IMR-90 (cell line): Measurements from ENCODE around the gene ISLR2. TPM values are rescaled to one million over a fixed set of nuclear protein-coding genes. Genes with fewer than 3 reads are reported as not detected.

Experiments
- ATAC-seq: fragments of 200-7000 bp; cut with Tn5 transposase; 2 replicates; pipeline ENCODE4 v1.9.1; 2020; ENCODE audit warnings: low read depth, mild to moderate bottlenecking, moderate library complexity
- BruUV-seq: library from RNA; stranded (reverse); fragments of 400-500 nt; replicated peaks from 2 replicates; lab custom pipeline; 2021; lab: Mats Ljungman, UMichigan
- CTCF ChIA-PET: fragments of 300-600 bp; formaldehyde crosslinking; extraction: SDS; loops from one replicate; lab custom pipeline; 2021; ENCODE audit warnings: antibody characterized with exemption; lab: Yijun Ruan, JAX
- POLR2A ChIA-PET: fragments of 300-600 bp; sonication (Branson Sonifier 250); formaldehyde crosslinking; loops from one replicate; lab custom pipeline; 2022; ENCODE audit warnings: antibody characterized with exemption; ENCODE audit not compliant: unreplicated experiment; lab: Charles Lee
- DNase-seq: peaks from one replicate; pipeline ENCODE4 v3.0.0; 2013
- H2AFZ ChIP-seq: replicated peaks from 2 replicates; pipeline ENCODE3; 2013; ENCODE audit warnings: low read length, mild to moderate bottlenecking; ENCODE audit not compliant: poor library complexity
- H2AK5ac ChIP-seq: 2 replicates; pipeline ENCODE4 v1.6.1; 2013; ENCODE audit warnings: low read depth, low read length, inconsistent platforms
- H2AK9ac ChIP-seq: replicated peaks from 2 replicates; pipeline ENCODE3; 2013; ENCODE audit warnings: mild to moderate bottlenecking, low read depth, low read length, moderate library complexity; ENCODE audit not compliant: poor library complexity
- H2BK120ac ChIP-seq: 2 replicates; pipeline ENCODE4 v1.6.1; 2013; ENCODE audit warnings: low read depth, low read length, inconsistent platforms
- H2BK15ac ChIP-seq: 3 replicates; pipeline ENCODE4 v1.6.1; 2013; ENCODE audit warnings: low read depth, low read length, inconsistent platforms
- H2BK20ac ChIP-seq: 2 replicates; pipeline ENCODE4 v1.6.1; 2013; ENCODE audit warnings: low read depth, mild to moderate bottlenecking, inconsistent platforms, low read length, moderate library complexity
- H2BK5ac ChIP-seq: 2 replicates; pipeline ENCODE4 v1.6.1; 2013; ENCODE audit warnings: mild to moderate bottlenecking, low read depth, low read length, inconsistent platforms; ENCODE audit not compliant: poor library complexity, severe bottlenecking
- H3K14ac ChIP-seq: replicated peaks from 2 replicates; pipeline ENCODE4 v1.6.1; 2013; ENCODE audit warnings: low read depth, low read length, inconsistent platforms
- H3K18ac ChIP-seq: 2 replicates; pipeline ENCODE4 v1.6.1; 2013; ENCODE audit warnings: low read depth, low read length, control low read depth
- H3K23ac ChIP-seq: 2 replicates; pipeline ENCODE4 v1.6.1; 2013; ENCODE audit warnings: low read depth, low read length, inconsistent platforms
- H3K27ac ChIP-seq: 2 replicates; pipeline ENCODE4 v1.5.1; 2013; ENCODE audit warnings: mild to moderate bottlenecking, control low read depth, low read length; ENCODE audit not compliant: insufficient read depth
- H3K27me3 ChIP-seq: 2 replicates; pipeline ENCODE4 v1.6.1; 2013; ENCODE audit warnings: low read length; ENCODE audit not compliant: control insufficient read depth, insufficient read depth
- H3K36me3 ChIP-seq: 2 replicates; pipeline ENCODE4 v1.6.1; 2013; ENCODE audit warnings: low read length, mixed read lengths; ENCODE audit not compliant: control insufficient read depth, insufficient read depth
- H3K4ac ChIP-seq: 2 replicates; pipeline ENCODE4 v1.6.1; 2013; ENCODE audit warnings: low read depth, low read length, inconsistent platforms
- H3K4me1 ChIP-seq: 2 replicates; pipeline ENCODE4 v1.6.1; 2013; ENCODE audit warnings: low read length, mixed read lengths; ENCODE audit not compliant: control insufficient read depth, insufficient read depth
- H3K4me2 ChIP-seq: 2 replicates; pipeline ENCODE4 v1.6.1; 2013; ENCODE audit warnings: low read depth, mild to moderate bottlenecking, control low read depth, low read length, moderate library complexity
- H3K4me3 ChIP-seq: 2 replicates; pipeline ENCODE4 v1.5.1; 2013; ENCODE audit warnings: low read depth, mild to moderate bottlenecking, control low read depth, low read length, moderate library complexity; ENCODE audit not compliant: insufficient read depth
- H3K56ac ChIP-seq: 2 replicates; pipeline ENCODE4 v1.6.1; 2013; ENCODE audit warnings: low read length, inconsistent platforms; ENCODE audit not compliant: insufficient read depth; ENCODE audit errors: extremely low read depth
- H3K79me1 ChIP-seq, 2 experiments: 2 replicates each; pipeline ENCODE4 v1.6.1; 2013; ENCODE audit warnings: low read length in 2 of 2, inconsistent platforms in 1 of 2, low read depth in 1 of 2
- H3K9ac ChIP-seq: 2 replicates; pipeline ENCODE4 v1.6.1; 2013; ENCODE audit warnings: low read depth, low read length, control low read depth
- H3K9me1 ChIP-seq: 2 replicates; pipeline ENCODE4 v1.6.1; 2013; ENCODE audit warnings: low read length, inconsistent platforms; ENCODE audit not compliant: insufficient read depth
- H3K9me3 ChIP-seq: 2 replicates; pipeline ENCODE4 v1.6.1; 2013; ENCODE audit warnings: low read length; ENCODE audit not compliant: control insufficient read depth, insufficient read depth
- H4K20me1 ChIP-seq: 2 replicates; pipeline ENCODE4 v1.6.1; 2013; ENCODE audit warnings: low read length, inconsistent platforms; ENCODE audit not compliant: insufficient read depth
- H4K5ac ChIP-seq: 2 replicates; pipeline ENCODE4 v1.6.1; 2013; ENCODE audit warnings: mild to moderate bottlenecking, low read depth, low read length, control low read depth
- H4K8ac ChIP-seq, 2 experiments: 2 replicates each; pipeline ENCODE4 v1.6.1; 2013; ENCODE audit warnings: low read depth in 2 of 2, low read length in 2 of 2, control low read depth in 1 of 2, inconsistent platforms in 1 of 2
- H4K91ac ChIP-seq: 2 replicates; pipeline ENCODE4 v1.6.1; 2013; ENCODE audit warnings: low read depth, low read length, inconsistent platforms; ENCODE audit not compliant: insufficient read depth
- CEBPB ChIP-seq: IDR thresholded peaks from 2 replicates; pipeline ENCODE4 v1.6.1; 2012; ENCODE audit warnings: low read depth, low read length, improper control_type of control experiment
- WGBS, 2 experiments: methylation state at CpG; one replicate each; pipeline versions ENCODE4 v1.1.5 to v1.1.7; 2013; ENCODE audit warnings: missing lambda C conversion rate in 2 of 2; ENCODE audit not compliant: insufficient read length in 1 of 2; ENCODE audit errors: extremely low coverage in 2 of 2; 5-methylcytosine and 5-hydroxymethylcytosine counted together
- dilution Hi-C: fragments of 300-500 bp; cut with HindIII; formaldehyde crosslinking; loops from one replicate; pipeline ENCODE4 v1.14.3; 2018; ENCODE audit warnings: low sequenced_read_pairs; ENCODE audit not compliant: unreplicated experiment
- in situ Hi-C: fragments of 300-500 bp; cut with MboI; formaldehyde crosslinking; loops from 3 replicates; pipeline ENCODE4 v1.14.3; 2019; ENCODE audit warnings: low sequenced_read_pairs, inconsistent platforms, mixed read lengths
- intact Hi-C: fragments of 100-400 bp; cut with micrococcal nuclease; formaldehyde crosslinking; loops from 2 replicates; pipeline ENCODE4 v1.10.0; 2022
- polyA plus RNA-seq, 3 experiments: library from polyadenylated mRNA; depleted of rRNA; stranded (reverse); fragments of >200 nt; gene quantifications; 2 replicates each; pipeline ENCODE4 v1.2.3, GENCODE V29; 2012; ENCODE audit warnings: low replicate concordance in 1 of 3
- total RNA-seq: library from RNA; depleted of rRNA; stranded (reverse); fragments of >200 nt; gene quantifications from 2 replicates; pipeline ENCODE4 v1.2.3, GENCODE V29; 2012

The ISLR2 gene
- total and polyA plus RNA-seq, 2 of the 4 experiments (the other 2 are of a cell fraction), result not detected

DNA sequence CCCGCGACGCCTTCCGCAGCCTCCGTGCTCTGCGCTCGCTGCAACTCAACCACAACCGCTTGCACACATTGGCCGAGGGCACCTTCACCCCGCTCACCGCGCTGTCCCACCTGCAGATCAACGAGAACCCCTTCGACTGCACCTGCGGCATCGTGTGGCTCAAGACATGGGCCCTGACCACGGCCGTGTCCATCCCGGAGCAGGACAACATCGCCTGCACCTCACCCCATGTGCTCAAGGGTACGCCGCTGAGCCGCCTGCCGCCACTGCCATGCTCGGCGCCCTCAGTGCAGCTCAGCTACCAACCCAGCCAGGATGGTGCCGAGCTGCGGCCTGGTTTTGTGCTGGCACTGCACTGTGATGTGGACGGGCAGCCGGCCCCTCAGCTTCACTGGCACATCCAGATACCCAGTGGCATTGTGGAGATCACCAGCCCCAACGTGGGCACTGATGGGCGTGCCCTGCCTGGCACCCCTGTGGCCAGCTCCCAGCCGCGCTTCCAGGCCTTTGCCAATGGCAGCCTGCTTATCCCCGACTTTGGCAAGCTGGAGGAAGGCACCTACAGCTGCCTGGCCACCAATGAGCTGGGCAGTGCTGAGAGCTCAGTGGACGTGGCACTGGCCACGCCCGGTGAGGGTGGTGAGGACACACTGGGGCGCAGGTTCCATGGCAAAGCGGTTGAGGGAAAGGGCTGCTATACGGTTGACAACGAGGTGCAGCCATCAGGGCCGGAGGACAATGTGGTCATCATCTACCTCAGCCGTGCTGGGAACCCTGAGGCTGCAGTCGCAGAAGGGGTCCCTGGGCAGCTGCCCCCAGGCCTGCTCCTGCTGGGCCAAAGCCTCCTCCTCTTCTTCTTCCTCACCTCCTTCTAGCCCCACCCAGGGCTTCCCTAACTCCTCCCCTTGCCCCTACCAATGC lies 45.1 kb downstream of the ISLR2 start:
- Histone ChIP-seq H2AK5ac (no peak overlapping the region), H3K4ac (no peak overlapping the region), H2AK9ac (no peak overlapping the region), H4K91ac (no peak overlapping the region), H2BK20ac (no peak overlapping the region), H3K9ac (no peak overlapping the region), H3K4me1 (peaks cover 37% of the 10 kb centered on the region), H2AFZ (no peak overlapping the region), H3K23ac (no peak overlapping the region), H3K79me1 (no peaks in the 10 kb centered on the region), H4K5ac (no peak overlapping the region), H3K4me3 (no peak overlapping the region), H3K27ac (no peak overlapping the region), H3K9me3 (no peaks in the 10 kb centered on the region), H3K36me3 (no peaks in the 10 kb centered on the region), H3K56ac (no peak overlapping the region), H4K8ac (no peak overlapping the region), H2BK5ac (no peak overlapping the region), H3K27me3 (peaks cover 11% of the 10 kb centered on the region; the same call in 1 of the 2 replicates), H4K20me1 (peaks cover 6% of the 10 kb centered on the region; the same call in 1 of the 2 replicates), H3K18ac (no peak overlapping the region), H3K14ac (no peak overlapping the region), H3K4me2 (no peak overlapping the region), H2BK120ac (no peak overlapping the region), H3K9me1 (peaks cover 29% of the 10 kb centered on the region), H2BK15ac (no peak overlapping the region)
- no peak for TF ChIP-seq CEBPB
- WGBS, 2 experiments, result 94% methylated on average over 34 of the region's 45 CpGs; no CpG with 5 or more reads in 1 of the 2 experiments
- ChIA-PET CTCF (no interaction called here), POLR2A (no interaction called here)
- in situ Hi-C loops, result no loop called here
- intact Hi-C loops, result no loop called here
- no TSS peak for BruUV-seq
- DNase-seq (no peak), ATAC-seq (no peak)
- dilution Hi-C loops, result no loop called here
